Hematopoietic multipotent progenitor cell treated with erythropoietin and hydrocortisone succinate and interleukin-3 and kit ligand, for 4 days (in vitro differentiated cells): Measurements from ENCODE around the gene SPCS1.

Experiments
- DNase-seq: peaks from one replicate; pipeline ENCODE4 v3.0.0-alpha.2; 2015

SPCS1 gene

DNA sequence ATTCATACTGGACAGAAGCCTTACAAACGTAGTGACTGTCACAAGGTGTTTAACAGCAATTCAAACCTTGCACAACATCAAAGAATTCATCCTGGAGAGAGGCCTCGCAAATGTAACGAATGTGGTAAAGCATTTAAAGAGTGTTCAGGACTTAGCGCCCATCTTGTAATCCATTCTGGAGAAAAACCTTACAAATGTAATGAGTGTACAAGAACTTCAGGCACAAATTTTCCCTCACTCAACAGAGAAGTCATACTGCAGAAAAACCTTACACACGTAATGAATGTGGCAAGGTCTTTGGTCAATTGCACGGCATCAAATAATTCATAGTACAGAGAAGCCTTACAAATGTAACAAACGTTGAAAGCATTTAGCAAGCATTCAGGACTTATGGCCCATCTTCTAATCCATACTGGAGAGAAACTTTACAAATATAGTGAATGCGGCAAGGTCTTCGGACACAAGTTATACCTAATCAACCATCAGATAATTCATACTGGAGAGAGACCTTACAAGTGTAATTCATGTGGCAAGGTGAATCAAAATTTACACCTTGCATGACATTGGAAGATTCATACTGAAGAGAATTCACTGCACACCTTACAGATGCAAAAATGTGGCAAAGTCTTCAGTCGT, 27.5 kb downstream of the SPCS1 start:
- no peak for DNase-seq

DNA sequence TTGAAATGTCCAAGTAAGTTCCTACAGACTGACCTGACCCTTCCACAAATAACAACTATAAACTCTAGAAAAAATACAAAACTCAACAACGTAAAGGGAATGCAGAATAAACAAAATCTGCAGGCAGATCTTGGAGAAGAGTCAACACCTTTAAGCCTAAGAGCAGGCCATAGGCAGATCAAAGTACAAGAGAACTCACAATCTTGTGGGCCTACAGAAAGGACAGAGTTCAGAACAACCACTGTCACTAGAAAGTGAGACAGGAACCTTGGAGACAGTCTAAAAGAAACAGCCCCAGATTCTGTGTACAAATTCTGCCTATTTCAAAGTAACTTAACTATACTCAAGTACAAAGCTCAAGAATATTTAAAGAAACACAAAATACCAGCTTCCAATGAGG, 33.8 kb downstream of the SPCS1 start:
- no peak for DNase-seq

DNA sequence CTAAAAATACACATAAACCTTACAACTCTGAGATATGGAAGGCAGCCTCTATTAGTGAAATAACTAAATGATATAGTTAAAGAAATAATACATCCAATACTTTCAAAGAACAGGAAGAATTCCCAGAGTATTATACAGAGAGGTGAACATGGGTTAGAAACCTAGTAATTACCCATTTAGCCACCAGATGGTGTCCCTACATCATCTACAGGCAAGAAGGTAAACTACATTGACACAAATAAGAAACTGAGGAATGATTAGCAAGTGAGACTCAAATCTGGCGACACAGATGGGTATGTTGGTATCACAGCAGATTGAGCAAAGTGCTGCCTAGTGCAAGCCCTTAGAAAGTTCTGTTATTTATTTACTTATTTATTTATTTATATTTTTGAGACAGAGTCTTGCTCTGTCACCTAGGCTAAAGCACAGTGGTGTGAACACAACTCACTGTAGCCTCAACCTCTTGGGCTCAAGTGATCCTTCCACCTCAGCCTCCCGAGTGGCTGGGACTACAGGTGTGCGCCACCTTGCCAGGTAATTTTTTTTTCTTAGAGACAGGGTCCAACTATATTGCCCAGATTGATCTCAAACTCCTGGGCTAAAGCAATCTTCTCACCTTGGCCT, 36.6 kb downstream of the SPCS1 start:
- peak; percentile 61 for DNase-seq

DNA sequence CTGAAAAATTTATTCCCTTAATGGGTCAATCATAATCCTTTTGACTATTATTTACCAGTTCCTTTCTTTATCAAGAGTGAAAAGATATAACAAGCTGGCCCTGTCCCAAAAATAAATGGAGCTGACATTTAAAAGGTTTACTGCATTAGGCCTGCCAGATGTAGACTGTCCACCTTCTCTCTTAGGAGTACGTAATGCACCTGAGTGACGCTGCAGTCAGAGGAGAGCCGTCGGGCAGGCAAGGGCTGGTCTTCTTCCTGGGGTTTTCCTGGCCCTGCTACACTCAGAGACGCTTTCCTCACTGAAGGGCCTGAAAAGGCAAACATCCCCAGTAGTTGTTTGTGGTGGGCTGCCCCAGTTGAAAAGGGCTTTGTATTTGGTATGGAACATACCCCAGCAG, 37.2 kb downstream of the SPCS1 start:
- DNase-seq = no peak

DNA sequence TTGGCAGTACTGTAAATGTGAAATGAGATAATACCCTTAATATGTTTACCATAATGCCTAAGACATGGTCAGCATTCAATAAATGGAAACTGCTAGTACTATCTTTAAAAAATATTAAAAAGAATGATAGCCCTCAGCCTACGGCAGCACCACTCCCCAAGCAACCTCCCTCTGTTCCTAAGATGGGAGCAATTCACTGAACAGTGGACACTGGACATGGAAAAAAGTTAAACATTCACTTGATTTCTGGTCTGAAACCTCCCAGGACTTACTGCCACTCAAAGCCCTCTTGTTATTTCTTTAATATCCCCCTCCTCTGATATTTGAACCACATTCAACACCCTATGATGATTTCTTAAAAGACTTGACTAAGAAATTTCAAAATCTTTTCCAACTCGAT, 37.8 kb downstream of the SPCS1 start:
- no peak for DNase-seq

DNA sequence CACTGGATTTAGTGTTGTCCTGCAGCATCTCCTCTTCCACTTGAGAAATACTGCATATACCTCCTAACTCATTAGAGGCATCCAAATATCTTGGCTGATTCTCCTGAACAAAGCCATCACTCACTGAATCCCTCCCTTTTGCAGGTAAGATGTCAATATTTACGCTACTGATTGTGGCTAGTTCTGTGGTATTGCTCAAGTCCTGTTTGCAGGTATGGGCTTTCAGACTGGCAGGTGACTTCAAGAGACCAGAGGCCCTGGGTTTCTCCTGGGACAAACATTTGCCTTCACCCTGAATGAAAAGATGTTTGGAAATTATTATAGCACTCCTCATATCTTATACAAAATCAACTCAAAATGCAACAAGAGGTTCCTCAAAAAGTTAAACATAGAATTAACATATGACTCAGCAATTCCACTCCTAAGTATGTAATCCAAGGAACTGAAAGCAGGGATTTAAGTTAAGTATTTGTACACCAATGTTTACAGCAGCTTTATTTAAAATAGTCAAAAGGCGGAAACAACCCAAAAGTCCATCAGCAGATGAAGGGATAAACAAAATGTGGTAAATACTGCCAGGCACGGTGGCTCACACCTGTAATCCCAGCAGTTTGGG, 46.2 kb downstream of the SPCS1 start:
- peak; percentile 50 for DNase-seq

DNA sequence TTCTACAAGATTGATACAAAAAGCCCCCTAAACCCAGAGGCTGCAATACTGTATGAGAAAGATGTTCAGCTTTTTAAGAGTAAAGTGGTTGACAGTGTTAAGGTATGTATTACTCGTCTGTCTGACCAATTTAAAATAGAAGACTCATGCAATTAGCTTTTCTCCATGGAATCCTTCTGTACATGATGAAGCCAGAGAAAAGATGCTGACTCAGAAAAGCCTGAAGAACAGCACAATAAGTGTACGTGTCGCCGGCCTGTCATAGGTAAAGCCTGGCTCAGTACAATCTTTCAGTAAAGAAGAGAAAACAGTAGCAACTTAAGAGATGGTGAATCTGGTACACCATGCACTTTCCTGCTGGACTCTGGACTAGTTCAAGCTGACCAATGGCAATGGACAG, 48.5 kb downstream of the SPCS1 start:
- no peak for DNase-seq

DNA sequence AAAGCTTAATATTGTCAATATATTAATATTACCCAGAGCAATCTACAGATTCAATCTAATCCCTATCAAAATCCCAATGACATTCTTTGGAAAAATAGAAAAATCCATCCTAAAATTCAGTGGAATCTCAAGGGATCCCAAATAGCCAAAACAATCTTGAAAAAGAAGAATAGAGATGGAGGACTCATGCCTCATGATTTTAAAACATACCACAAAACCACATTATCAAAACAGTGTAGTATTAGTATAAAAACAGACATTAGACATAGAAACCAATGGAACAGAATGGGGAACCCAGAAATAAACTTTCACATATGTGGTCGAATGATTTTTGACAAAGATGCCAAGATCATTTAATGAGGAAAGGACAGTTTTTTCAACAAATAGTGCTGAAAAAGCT, 50.2 kb downstream of the SPCS1 start:
- DNase-seq = no peak
